ENCODE measurements around the gene MYO3A.
"Not testable (repeated sequence)": the region's sequence is repeated elsewhere in the genome, so short reads cannot be mapped to it uniquely, and the experiment has no call there.

The MYO3A gene

GRCh38 chr10:26087666-26088065 lies 153.6 kb downstream of the MYO3A start:
- DNase-seq (ENCODE audit: low read depth), result no peak
- no peak overlapping the region for H3K4me3 ChIP-seq (ENCODE audit: low read depth, low read length)
- TF ChIP-seq POLR2A (IDR thresholded peaks at IDR 0.05; ENCODE audit: extremely low read depth, insufficient read length) (no peak), MYC (IDR thresholded peaks at IDR 0.05; ENCODE audit: low read depth, low read length) (no peak), MAX (IDR thresholded peaks at IDR 0.05; ENCODE audit: low read depth, low read length) (no peak), CTCF (IDR thresholded peaks at IDR 0.05; ENCODE audit: low read depth, low read length) (no peak)

- H3K4me3 ChIP-seq (ENCODE audit: low read depth, low read length), result no peak overlapping the region
- TF ChIP-seq CTCF (IDR thresholded peaks at IDR 0.05; ENCODE audit: low read depth, low read length), result no peak
- peak; percentile 33 for DNase-seq (ENCODE audit: low read depth)
These were observed 156.0 kb downstream of the MYO3A start for GRCh38 chr10:26090026-26090425.

GRCh38 chr10:26090762-26091161 lies 156.7 kb downstream of the MYO3A start:
- H3K4me3 ChIP-seq (ENCODE audit: low read depth, low read length), result no peak overlapping the region
- TF ChIP-seq MAX (IDR thresholded peaks at IDR 0.05; ENCODE audit: low read depth, low read length) (no peak), CTCF (IDR thresholded peaks at IDR 0.05; ENCODE audit: low read depth, low read length) (no peak), POLR2A (IDR thresholded peaks at IDR 0.05; ENCODE audit: extremely low read depth, insufficient read length) (no peak), MYC (IDR thresholded peaks at IDR 0.05; ENCODE audit: low read depth, low read length) (no peak)
- DNase-seq (ENCODE audit: low read depth), result no peak

- TF ChIP-seq MAX (IDR thresholded peaks at IDR 0.05; ENCODE audit: low read depth, low read length) (no peak), CTCF (IDR thresholded peaks at IDR 0.05; ENCODE audit: low read depth, low read length) (no peak), MYC (IDR thresholded peaks at IDR 0.05; ENCODE audit: low read depth, low read length) (no peak), POLR2A (IDR thresholded peaks at IDR 0.05; ENCODE audit: extremely low read depth, insufficient read length) (no peak)
- no peak overlapping the region for H3K4me3 ChIP-seq (ENCODE audit: low read depth, low read length)
- no peak for DNase-seq (ENCODE audit: low read depth)
These were observed 159.2 kb downstream of the MYO3A start for GRCh38 chr10:26093229-26093628.

GRCh38 chr10:26095781-26096180 lies 161.8 kb downstream of the MYO3A start:
- no peak for DNase-seq (ENCODE audit: low read depth)
- TF ChIP-seq MAX (IDR thresholded peaks at IDR 0.05; ENCODE audit: low read depth, low read length) (no peak), POLR2A (IDR thresholded peaks at IDR 0.05; ENCODE audit: extremely low read depth, insufficient read length) (no peak), MYC (IDR thresholded peaks at IDR 0.05; ENCODE audit: low read depth, low read length) (no peak), CTCF (IDR thresholded peaks at IDR 0.05; ENCODE audit: low read depth, low read length) (no peak)
- H3K4me3 ChIP-seq (ENCODE audit: low read depth, low read length), result no peak overlapping the region

GRCh38 chr10:26097549-26097948 lies 163.5 kb downstream of the MYO3A start:
- H3K4me3 ChIP-seq (ENCODE audit: low read depth, low read length); DNase-seq (ENCODE audit: low read depth): not testable (repeated sequence)
